ENCODE data around the gene SETD4.

GRCh38 chr21:36023092-36023480 lies 37.2 kb downstream of the SETD4 start:
- TF ChIP-seq CTCF (conservative IDR thresholded peaks at IDR 0.05; ENCODE audit: low read length), result no peak
- no peak for TF ChIP-seq EZH2phosphoT487 (IDR thresholded peaks at IDR 0.05; ENCODE audit: borderline replicate concordance)
